Measurements from ENCODE around the gene TSHZ2. TPM values are rescaled to one million over a fixed set of nuclear protein-coding genes. Genes with fewer than 3 reads are reported as not detected.

The TSHZ2 gene
- total and polyA plus RNA-seq, 2 donors (not counting 1 experiment from before 2014, with no cell fraction given), result 1.00 to 5.7 TPM

DNA sequence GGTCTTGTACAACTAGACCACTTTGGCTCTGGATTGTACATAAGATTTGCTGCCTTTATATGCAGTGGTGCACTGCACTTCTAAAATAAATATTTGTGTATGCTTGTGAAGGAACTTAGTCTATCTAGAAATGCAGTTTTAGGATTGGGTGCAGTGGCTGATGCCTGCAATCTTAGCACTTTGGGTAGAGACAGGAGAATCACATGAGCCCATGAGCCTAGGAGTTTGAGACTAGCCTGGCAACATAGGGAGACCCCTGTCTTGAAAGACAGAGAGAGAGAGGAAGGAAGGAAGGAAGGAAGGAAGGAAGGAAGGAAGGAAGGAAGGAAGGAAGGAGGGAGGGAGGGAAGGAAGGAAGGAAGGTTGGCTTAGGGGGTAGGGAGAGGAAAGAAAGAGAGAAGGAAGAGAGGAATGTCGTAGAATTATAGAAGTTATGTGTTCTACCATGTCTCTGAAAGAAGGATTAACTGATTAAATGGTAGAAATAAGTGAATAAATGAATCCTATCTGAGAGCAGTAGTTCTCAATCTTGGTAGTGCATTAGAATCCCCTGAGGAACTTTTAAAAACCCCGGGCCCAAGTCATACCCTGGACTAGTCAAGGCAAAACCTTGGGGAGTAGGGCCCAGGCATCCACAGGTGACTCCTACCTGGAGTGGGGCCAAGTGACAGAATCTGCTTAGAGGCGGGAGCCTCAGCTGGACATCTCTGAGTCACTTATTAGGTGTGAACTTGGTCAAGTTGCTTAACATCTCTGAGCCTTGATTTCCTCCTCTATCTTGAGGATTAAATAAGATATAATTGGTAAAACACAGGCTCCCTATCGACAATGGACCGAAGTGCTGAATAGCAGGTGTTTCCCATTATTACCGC is 491.2 kb downstream of the TSHZ2 start:
- no peaks in the 10 kb centered on the region for H3K9me3 Mint-ChIP-seq (ENCODE audit: insufficient read depth)
- H3K27ac ChIP-seq (ENCODE audit: low read length in 2 of 2), result no peak overlapping the region
- ChIA-PET POLR2A (no interaction called here), CTCF (no interaction called here)
- ATAC-seq (ENCODE audit: low read depth), result no peak
- WGBS (ENCODE audit: insufficient coverage), result 92% methylated on average over 4 of the region's 6 CpGs
- H3K4me1 Mint-ChIP-seq, result peaks cover 3% of the 10 kb centered on the region
- H3K9me3 ChIP-seq (ENCODE audit: control extremely low read depth in 1 of 3, control insufficient read depth in 2 of 3, insufficient read depth in 1 of 3, low read length in 2 of 3), result peaks cover 0 to 1% (median 0%) of the 10 kb centered on the region in 3 donors
- intact Hi-C loops (cut with micrococcal nuclease), result no loop called here
- no peaks in the 10 kb centered on the region for H3K79me2 ChIP-seq (ENCODE audit: control insufficient read depth, insufficient read depth, low read length)
- no peak overlapping the region for H3K4me2 ChIP-seq (replicated peaks; ENCODE audit: low read depth, low read length, poor library complexity, severe bottlenecking)
- H2AFZ ChIP-seq (ENCODE audit: insufficient read depth, low read depth, low read length, poor library complexity, severe bottlenecking), result no peak overlapping the region
- H4K20me1 ChIP-seq (ENCODE audit: control insufficient read depth, insufficient read depth, low read length, poor library complexity, severe bottlenecking), result no peaks in the 10 kb centered on the region
- no peak overlapping the region for H3K4me3 Mint-ChIP-seq
- H3K4me1 ChIP-seq (ENCODE audit: control insufficient read depth in 2 of 2, insufficient read depth in 2 of 2, low read length in 2 of 2), result no peaks in the 10 kb centered on the region
- no peaks in the 10 kb centered on the region for H3K27me3 ChIP-seq (replicated peaks in 1 of 4; ENCODE audit: control extremely low read depth in 1 of 4, control insufficient read depth in 3 of 4, insufficient read depth in 4 of 4, low read length in 3 of 4)
- no peak for DNase-seq
- peaks cover 13% of the 10 kb centered on the region for H3K27me3 Mint-ChIP-seq
- no peaks in the 10 kb centered on the region for H3K36me3 ChIP-seq (replicated peaks in 1 of 2; ENCODE audit: control extremely low read depth in 1 of 2, control insufficient read depth in 1 of 2, extremely low read depth in 1 of 2, insufficient read depth in 2 of 2, low read length in 1 of 2)
- H3K27ac Mint-ChIP-seq, result no peak overlapping the region
- H3K4me3 ChIP-seq (ENCODE audit: control extremely low read depth in 1 of 5, extremely low read depth in 1 of 5, insufficient read depth in 1 of 5, low read depth in 2 of 5, low read length in 4 of 5), result no peak overlapping the region
- H3K9ac ChIP-seq (ENCODE audit: low read length), result no peak overlapping the region
- TF ChIP-seq, protein P1, sequence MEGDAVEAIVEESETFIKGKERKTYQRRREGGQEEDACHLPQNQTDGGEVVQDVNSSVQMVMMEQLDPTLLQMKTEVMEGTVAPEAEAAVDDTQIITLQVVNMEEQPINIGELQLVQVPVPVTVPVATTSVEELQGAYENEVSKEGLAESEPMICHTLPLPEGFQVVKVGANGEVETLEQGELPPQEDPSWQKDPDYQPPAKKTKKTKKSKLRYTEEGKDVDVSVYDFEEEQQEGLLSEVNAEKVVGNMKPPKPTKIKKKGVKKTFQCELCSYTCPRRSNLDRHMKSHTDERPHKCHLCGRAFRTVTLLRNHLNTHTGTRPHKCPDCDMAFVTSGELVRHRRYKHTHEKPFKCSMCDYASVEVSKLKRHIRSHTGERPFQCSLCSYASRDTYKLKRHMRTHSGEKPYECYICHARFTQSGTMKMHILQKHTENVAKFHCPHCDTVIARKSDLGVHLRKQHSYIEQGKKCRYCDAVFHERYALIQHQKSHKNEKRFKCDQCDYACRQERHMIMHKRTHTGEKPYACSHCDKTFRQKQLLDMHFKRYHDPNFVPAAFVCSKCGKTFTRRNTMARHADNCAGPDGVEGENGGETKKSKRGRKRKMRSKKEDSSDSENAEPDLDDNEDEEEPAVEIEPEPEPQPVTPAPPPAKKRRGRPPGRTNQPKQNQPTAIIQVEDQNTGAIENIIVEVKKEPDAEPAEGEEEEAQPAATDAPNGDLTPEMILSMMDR (IDR thresholded peaks at IDR 0.05), result no peak
- TF ChIP-seq EZH2 (IDR thresholded peaks at IDR 0.05; ENCODE audit: borderline replicate concordance, insufficient read depth, low read depth, low read length, poor library complexity, severe bottlenecking), result no peak

GRCh38 chr20:53466279-53466678 is 494.1 kb downstream of the TSHZ2 start:
- no peak overlapping the region for H3K27ac ChIP-seq (ENCODE audit: low read length in 2 of 2)
- H3K27me3 ChIP-seq (replicated peaks in 1 of 4; ENCODE audit: control extremely low read depth in 1 of 4, control insufficient read depth in 3 of 4, insufficient read depth in 4 of 4, low read length in 3 of 4), result no peaks in the 10 kb centered on the region
- CTCF ChIA-PET, result no interaction called here
- ATAC-seq (ENCODE audit: low read depth) (no peak), DNase-seq (no peak)
- Mint-ChIP-seq H3K27me3 (peaks cover 13% of the 10 kb centered on the region), H3K4me1 (peaks cover 8% of the 10 kb centered on the region), H3K9me3 (ENCODE audit: insufficient read depth) (no peaks in the 10 kb centered on the region), H3K4me3 (no peak overlapping the region), H3K27ac (no peak overlapping the region)
- H3K9ac ChIP-seq (ENCODE audit: low read length), result no peak overlapping the region
- no peaks in the 10 kb centered on the region for H3K4me1 ChIP-seq (ENCODE audit: control insufficient read depth in 2 of 2, insufficient read depth in 2 of 2, low read length in 2 of 2)
- no peak overlapping the region for H3K4me2 ChIP-seq (replicated peaks; ENCODE audit: low read depth, low read length, poor library complexity, severe bottlenecking)
- TF ChIP-seq EZH2 (IDR thresholded peaks at IDR 0.05; ENCODE audit: borderline replicate concordance, insufficient read depth, low read depth, low read length, poor library complexity, severe bottlenecking), result no peak
- H3K36me3 ChIP-seq (replicated peaks in 1 of 2; ENCODE audit: control extremely low read depth in 1 of 2, control insufficient read depth in 1 of 2, extremely low read depth in 1 of 2, insufficient read depth in 2 of 2, low read length in 1 of 2), result no peaks in the 10 kb centered on the region
- H3K79me2 ChIP-seq (ENCODE audit: control insufficient read depth, insufficient read depth, low read length), result no peaks in the 10 kb centered on the region
- no peaks in the 10 kb centered on the region for H4K20me1 ChIP-seq (ENCODE audit: control insufficient read depth, insufficient read depth, low read length, poor library complexity, severe bottlenecking)
- H2AFZ ChIP-seq (ENCODE audit: insufficient read depth, low read depth, low read length, poor library complexity, severe bottlenecking), result no peak overlapping the region
- no peak overlapping the region for H3K4me3 ChIP-seq (ENCODE audit: control extremely low read depth in 1 of 5, extremely low read depth in 1 of 5, insufficient read depth in 1 of 5, low read depth in 2 of 5, low read length in 4 of 5)
- intact Hi-C loops (cut with micrococcal nuclease), result no loop called here
- H3K9me3 ChIP-seq (ENCODE audit: control extremely low read depth in 1 of 3, control insufficient read depth in 2 of 3, insufficient read depth in 1 of 3, low read length in 2 of 3), result no peaks in the 10 kb centered on the region
- POLR2A ChIA-PET, result no interaction called here
- no CpG with 5 or more reads among the region's 4 CpGs for WGBS (ENCODE audit: insufficient coverage)
